GM12801 (cell line): Measurements from ENCODE around the gene ABHD12B.

Experiments
- TF ChIP-seq, protein P1 (sequence below): IDR thresholded peaks from one replicate; pipeline ENCODE4 v1.5.1; 2011; ENCODE audit warnings: control low read depth; ENCODE audit not compliant: insufficient read length; ENCODE audit errors: extremely low read depth

Gene ABHD12B

DNA sequence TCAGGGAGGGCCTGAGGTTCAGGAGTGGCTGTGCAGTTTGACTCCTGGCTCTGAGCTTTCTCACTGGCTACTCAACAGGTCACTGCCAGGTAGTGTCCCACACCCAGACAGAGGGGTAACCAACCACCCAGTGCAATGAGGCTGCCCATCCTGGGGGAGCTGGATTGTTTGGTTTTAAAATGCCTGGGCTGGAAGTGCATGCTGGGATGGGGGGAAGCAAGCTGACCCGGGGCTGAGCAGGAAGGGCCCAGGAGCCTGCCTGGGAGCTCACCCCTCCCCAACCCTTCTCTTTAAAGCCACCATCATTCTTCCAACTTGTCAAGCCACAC lies 12.6 kb upstream of the ABHD12B start:
- TF ChIP-seq, protein P1, sequence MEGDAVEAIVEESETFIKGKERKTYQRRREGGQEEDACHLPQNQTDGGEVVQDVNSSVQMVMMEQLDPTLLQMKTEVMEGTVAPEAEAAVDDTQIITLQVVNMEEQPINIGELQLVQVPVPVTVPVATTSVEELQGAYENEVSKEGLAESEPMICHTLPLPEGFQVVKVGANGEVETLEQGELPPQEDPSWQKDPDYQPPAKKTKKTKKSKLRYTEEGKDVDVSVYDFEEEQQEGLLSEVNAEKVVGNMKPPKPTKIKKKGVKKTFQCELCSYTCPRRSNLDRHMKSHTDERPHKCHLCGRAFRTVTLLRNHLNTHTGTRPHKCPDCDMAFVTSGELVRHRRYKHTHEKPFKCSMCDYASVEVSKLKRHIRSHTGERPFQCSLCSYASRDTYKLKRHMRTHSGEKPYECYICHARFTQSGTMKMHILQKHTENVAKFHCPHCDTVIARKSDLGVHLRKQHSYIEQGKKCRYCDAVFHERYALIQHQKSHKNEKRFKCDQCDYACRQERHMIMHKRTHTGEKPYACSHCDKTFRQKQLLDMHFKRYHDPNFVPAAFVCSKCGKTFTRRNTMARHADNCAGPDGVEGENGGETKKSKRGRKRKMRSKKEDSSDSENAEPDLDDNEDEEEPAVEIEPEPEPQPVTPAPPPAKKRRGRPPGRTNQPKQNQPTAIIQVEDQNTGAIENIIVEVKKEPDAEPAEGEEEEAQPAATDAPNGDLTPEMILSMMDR, result no peak

DNA sequence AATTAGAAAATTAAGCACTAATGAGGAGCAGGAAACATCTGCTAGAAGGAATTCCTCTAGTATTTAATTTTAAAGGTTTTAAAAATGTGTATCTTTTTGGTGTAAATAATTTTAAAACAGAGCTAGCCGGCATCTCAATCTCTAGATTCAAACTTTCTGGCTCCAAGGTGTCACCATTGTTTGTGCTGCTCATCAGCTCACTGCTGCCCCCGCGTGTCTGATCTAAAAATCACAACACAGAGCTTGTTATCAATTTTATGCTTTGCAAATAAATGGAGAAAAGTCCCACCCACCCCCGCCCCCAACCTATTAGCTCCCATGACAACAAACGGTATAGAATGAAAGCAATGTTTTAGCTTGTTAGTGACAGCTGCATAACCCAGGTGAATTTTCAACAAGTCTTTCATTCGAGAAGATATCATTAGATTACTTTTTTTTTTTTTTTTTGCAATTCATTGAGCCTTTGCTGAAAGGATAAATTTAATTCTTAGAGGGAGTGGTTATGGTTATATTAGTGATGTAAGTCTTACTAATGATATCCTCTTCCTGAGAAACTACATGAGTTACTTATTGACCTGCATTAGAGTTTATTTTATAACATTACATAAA lies 11.3 kb upstream of the ABHD12B start:
- TF ChIP-seq, protein P1, result no peak

DNA sequence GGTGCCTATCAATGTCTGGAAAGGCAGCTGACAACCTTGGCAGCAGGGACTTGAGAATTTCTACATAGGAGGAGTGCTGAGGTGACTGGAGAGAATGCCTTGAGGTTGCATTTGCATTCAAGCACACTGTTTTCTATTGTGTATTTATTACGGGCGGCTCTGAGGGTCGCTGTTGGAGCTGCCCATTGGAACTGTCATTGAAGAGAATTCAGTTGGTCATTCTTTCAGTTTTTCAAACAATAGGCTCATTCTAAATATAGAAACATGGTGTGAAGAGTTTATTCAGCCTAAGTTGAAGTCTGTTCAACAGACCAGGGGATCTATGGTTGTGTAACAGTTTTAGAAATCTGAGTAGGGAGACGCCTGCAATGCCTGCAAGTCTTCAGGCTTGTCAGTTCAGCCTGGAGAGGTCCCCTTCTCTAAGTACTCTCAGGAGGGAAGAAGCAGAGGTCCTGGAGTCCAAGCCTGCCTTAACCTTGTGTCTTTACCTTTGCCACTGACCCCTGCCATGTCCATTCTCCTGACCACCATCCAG lies 9.8 kb upstream of the ABHD12B start:
- TF ChIP-seq, protein P1, result no peak

DNA sequence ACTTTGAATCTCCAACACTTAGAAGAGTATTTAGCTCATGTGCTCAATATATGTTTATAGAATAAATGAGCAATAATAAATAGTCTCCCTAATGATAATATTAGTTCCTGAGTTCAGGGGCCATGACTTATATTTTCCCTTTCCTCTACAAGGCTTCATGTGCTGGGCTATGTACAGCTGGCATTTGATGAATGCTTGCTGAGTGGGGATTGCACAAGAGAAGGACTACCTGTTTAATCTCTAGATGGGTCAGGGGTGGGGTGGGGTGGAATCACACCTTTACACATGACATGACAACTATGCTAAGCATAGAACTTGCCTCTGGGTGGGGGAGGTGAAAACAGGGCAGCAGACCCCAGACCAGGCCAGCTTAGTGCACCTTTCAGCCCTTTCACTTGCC lies 7.6 kb upstream of the ABHD12B start:
- TF ChIP-seq, protein P1, result no peak

DNA sequence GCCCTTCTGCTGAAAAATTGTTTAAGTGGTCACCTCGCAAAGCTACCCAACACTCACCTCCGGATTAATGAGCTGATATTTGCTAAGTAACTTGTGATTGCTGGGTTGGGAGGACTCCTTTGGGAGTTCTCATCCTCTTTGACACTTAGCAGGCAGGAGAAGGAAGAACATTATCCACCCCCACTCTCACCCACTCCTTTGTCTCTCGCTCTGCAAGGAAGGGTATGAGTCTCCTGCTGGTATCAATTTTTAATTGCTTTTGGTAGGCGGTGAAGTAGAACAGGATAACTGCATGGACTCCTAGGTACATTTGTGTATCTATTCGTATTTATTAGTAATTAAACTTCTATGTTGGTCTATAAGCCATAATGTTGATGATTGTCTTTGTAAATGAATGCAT lies 6.9 kb upstream of the ABHD12B start:
- TF ChIP-seq, protein P1, result no peak

DNA sequence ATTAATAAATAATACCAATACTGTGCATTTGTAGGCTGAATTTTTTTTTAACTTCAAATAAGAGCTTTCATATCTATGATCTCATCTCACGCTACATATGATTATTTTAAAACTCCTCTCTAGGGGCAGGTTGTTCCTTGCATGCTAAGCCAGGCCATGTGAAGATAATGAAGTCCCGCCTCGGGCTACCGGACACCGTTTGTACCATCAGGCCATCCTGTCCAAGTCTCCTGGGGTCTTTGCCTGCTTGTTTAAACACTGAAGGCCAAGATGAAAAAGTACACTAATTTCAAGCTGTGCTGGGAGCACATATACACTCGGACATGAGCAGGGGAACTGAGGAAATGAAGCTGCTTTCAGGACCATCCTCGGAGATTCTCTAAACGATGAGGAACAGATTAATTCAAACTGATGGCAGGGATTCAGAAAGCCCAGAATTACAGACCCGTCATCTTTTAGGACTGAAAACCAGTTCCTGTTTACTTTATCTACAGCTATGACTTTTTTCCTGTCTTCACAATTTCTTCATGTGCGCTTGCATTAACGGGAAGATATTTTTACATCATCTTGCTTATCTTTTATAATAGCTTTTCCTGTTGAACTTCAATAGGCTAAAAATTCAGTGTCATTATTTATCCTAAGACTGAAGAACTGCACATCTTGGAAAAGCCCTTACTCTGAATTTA lies 6.3 kb upstream of the ABHD12B start:
- TF ChIP-seq, protein P1, result no peak

DNA sequence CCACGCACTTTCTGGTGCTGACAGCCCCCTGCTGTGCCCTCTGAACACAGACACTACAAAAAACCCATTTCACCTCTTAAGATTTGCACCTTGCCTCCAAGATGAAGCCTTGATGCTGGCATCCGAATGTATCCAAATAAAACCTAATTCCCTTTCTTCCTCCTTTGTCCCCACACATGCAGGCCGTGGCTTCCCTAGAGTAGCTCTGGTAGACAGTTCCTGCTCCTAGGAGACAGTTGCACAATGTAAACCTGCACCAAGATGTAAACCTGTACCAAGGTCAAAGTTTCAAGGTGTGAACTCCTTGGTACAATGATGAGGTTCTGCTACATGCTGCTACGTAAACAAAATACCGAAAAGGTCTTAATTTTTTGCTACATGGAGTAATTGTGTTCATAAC lies 625 bp upstream of the ABHD12B start:
- TF ChIP-seq, protein P1, result no peak
